NB4 (cell line): ENCODE results near the gene PCBP4.

ENCODE experiments used
- CTCF ChIP-seq: IDR thresholded peaks from one replicate; pipeline ENCODE4 v1.5.1; 2012; ENCODE audit warnings: low read depth, low read length
- MAX ChIP-seq: IDR thresholded peaks from 2 replicates; pipeline ENCODE4 v1.6.1; 2011; ENCODE audit warnings: low read depth, low read length

GRCh38 chr3:51934991-51935885 is 32.0 kb downstream of the PCBP4 start:
- no peak for TF ChIP-seq CTCF
- TF ChIP-seq MAX, result no peak
